Esophagus muscularis mucosa (tissue), 3 donors: ENCODE data around the gene ZNF568.

Source experiments
- POLR2A ChIP-seq: fragments of 450-650 bp; IDR thresholded peaks from one replicate; pipeline ENCODE4 v1.6.1; 2017; ENCODE audit warnings: antibody characterized with exemption, moderate library complexity, mild to moderate bottlenecking, low read depth
- TF ChIP-seq, protein P1 (sequence below), 3 experiments: fragments of 200-600 bp in 2 of 3; fragments of 450-650 bp in 1 of 3; sonication (generic) in 2 of 3; IDR thresholded peaks; one replicate each; pipeline ENCODE4 v1.5.1; 2017 to 2019; ENCODE audit warnings: antibody characterized with exemption in 3 of 3, mild to moderate bottlenecking in 2 of 3, moderate library complexity in 1 of 3

GRCh38 chr19:36986131-36986530 is 70.0 kb downstream of the ZNF568 start:
- TF ChIP-seq, protein P1, sequence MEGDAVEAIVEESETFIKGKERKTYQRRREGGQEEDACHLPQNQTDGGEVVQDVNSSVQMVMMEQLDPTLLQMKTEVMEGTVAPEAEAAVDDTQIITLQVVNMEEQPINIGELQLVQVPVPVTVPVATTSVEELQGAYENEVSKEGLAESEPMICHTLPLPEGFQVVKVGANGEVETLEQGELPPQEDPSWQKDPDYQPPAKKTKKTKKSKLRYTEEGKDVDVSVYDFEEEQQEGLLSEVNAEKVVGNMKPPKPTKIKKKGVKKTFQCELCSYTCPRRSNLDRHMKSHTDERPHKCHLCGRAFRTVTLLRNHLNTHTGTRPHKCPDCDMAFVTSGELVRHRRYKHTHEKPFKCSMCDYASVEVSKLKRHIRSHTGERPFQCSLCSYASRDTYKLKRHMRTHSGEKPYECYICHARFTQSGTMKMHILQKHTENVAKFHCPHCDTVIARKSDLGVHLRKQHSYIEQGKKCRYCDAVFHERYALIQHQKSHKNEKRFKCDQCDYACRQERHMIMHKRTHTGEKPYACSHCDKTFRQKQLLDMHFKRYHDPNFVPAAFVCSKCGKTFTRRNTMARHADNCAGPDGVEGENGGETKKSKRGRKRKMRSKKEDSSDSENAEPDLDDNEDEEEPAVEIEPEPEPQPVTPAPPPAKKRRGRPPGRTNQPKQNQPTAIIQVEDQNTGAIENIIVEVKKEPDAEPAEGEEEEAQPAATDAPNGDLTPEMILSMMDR (IDR thresholded peaks at IDR 0.05), result no peak
- TF ChIP-seq POLR2A, result no peak
